ENCODE data around the gene CASS4.

CASS4 gene

GRCh38 chr20:56453352-56453751 lies 41.3 kb downstream of the CASS4 start:
- no peaks in the 10 kb centered on the region for H3K4me1 ChIP-seq (ENCODE audit: control insufficient read depth in 1 of 2, insufficient read depth in 2 of 2, low read length in 2 of 2)
- H3K27me3 ChIP-seq (ENCODE audit: control insufficient read depth in 1 of 2, insufficient read depth in 2 of 2, low read length in 2 of 2) = no peaks in the 10 kb centered on the region
- H3K4me3 ChIP-seq (ENCODE audit: low read depth in 1 of 2, low read length in 2 of 2) = no peak overlapping the region
- peaks cover 0 to 4% of the 10 kb centered on the region in 2 donors for H3K36me3 ChIP-seq (ENCODE audit: control insufficient read depth in 1 of 2, insufficient read depth in 2 of 2, low read length in 2 of 2)
- no peaks in the 10 kb centered on the region for H3K9me3 ChIP-seq (ENCODE audit: control insufficient read depth in 1 of 2, low read length in 2 of 2)
- no peak overlapping the region for H3K9ac ChIP-seq (ENCODE audit: low read depth in 1 of 2, low read length in 2 of 2)
- no peak overlapping the region for H3K27ac ChIP-seq (ENCODE audit: low read depth, low read length)

GRCh38 chr20:56454754-56455153 lies 42.7 kb downstream of the CASS4 start:
- Histone ChIP-seq H3K27me3 (ENCODE audit: control insufficient read depth in 1 of 2, insufficient read depth in 2 of 2, low read length in 2 of 2) (no peaks in the 10 kb centered on the region), H3K27ac (ENCODE audit: low read depth, low read length) (no peak overlapping the region)

GRCh38 chr20:56458206-56458821 lies 46.3 kb downstream of the CASS4 start:
- H3K36me3 ChIP-seq (ENCODE audit: control insufficient read depth in 1 of 2, insufficient read depth in 2 of 2, low read length in 2 of 2) = no peaks in the 10 kb centered on the region
- no peak overlapping the region for H3K4me3 ChIP-seq (ENCODE audit: low read depth in 1 of 2, low read length in 2 of 2)
- no peaks in the 10 kb centered on the region for H3K4me1 ChIP-seq (ENCODE audit: control insufficient read depth in 1 of 2, insufficient read depth in 2 of 2, low read length in 2 of 2)
- H3K27ac ChIP-seq (ENCODE audit: low read depth, low read length) = no peak overlapping the region
- H3K9ac ChIP-seq (ENCODE audit: low read depth in 1 of 2, low read length in 2 of 2) = no peak overlapping the region
- no peaks in the 10 kb centered on the region for H3K27me3 ChIP-seq (ENCODE audit: control insufficient read depth in 1 of 2, insufficient read depth in 2 of 2, low read length in 2 of 2)
- H3K9me3 ChIP-seq (ENCODE audit: control insufficient read depth in 1 of 2, low read length in 2 of 2) = no peaks in the 10 kb centered on the region

More at GRCh38 chr20:56454754-56455153, 42.7 kb downstream of the CASS4 start:
- Histone ChIP-seq H3K4me1 (ENCODE audit: control insufficient read depth in 1 of 2, insufficient read depth in 2 of 2, low read length in 2 of 2) (no peaks in the 10 kb centered on the region), H3K9ac (ENCODE audit: low read depth in 1 of 2, low read length in 2 of 2) (no peak overlapping the region), H3K9me3 (ENCODE audit: control insufficient read depth in 1 of 2, low read length in 2 of 2) (no peaks in the 10 kb centered on the region), H3K4me3 (ENCODE audit: low read depth in 1 of 2, low read length in 2 of 2) (no peak overlapping the region), H3K36me3 (ENCODE audit: control insufficient read depth in 1 of 2, insufficient read depth in 2 of 2, low read length in 2 of 2) (peaks cover 0 to 4% of the 10 kb centered on the region in 2 donors)

GRCh38 chr20:56460459-56460858 lies 48.4 kb downstream of the CASS4 start:
- H3K9ac ChIP-seq (ENCODE audit: low read depth in 1 of 2, low read length in 2 of 2) = no peak overlapping the region
- no peaks in the 10 kb centered on the region for H3K27me3 ChIP-seq (ENCODE audit: control insufficient read depth in 1 of 2, insufficient read depth in 2 of 2, low read length in 2 of 2)
- H3K4me3 ChIP-seq (ENCODE audit: low read depth in 1 of 2, low read length in 2 of 2) = no peak overlapping the region
- no peaks in the 10 kb centered on the region for H3K4me1 ChIP-seq (ENCODE audit: control insufficient read depth in 1 of 2, insufficient read depth in 2 of 2, low read length in 2 of 2)
- no peaks in the 10 kb centered on the region for H3K36me3 ChIP-seq (ENCODE audit: control insufficient read depth in 1 of 2, insufficient read depth in 2 of 2, low read length in 2 of 2)
- H3K9me3 ChIP-seq (ENCODE audit: control insufficient read depth in 1 of 2, low read length in 2 of 2) = no peaks in the 10 kb centered on the region
- H3K27ac ChIP-seq (ENCODE audit: low read depth, low read length) = no peak overlapping the region

GRCh38 chr20:56461576-56461975 lies 49.5 kb downstream of the CASS4 start:
- no peak overlapping the region for H3K4me3 ChIP-seq (ENCODE audit: low read depth in 1 of 2, low read length in 2 of 2)
- no peak overlapping the region for H3K9ac ChIP-seq (ENCODE audit: low read depth in 1 of 2, low read length in 2 of 2)
- no peaks in the 10 kb centered on the region for H3K36me3 ChIP-seq (ENCODE audit: control insufficient read depth in 1 of 2, insufficient read depth in 2 of 2, low read length in 2 of 2)
- no peak overlapping the region for H3K27ac ChIP-seq (ENCODE audit: low read depth, low read length)
- H3K27me3 ChIP-seq (ENCODE audit: control insufficient read depth in 1 of 2, insufficient read depth in 2 of 2, low read length in 2 of 2) = no peaks in the 10 kb centered on the region
- H3K4me1 ChIP-seq (ENCODE audit: control insufficient read depth in 1 of 2, insufficient read depth in 2 of 2, low read length in 2 of 2) = no peaks in the 10 kb centered on the region
- H3K9me3 ChIP-seq (ENCODE audit: control insufficient read depth in 1 of 2, low read length in 2 of 2) = no peaks in the 10 kb centered on the region

- Histone ChIP-seq H3K9ac (ENCODE audit: low read depth in 1 of 2, low read length in 2 of 2) (no peak overlapping the region), H3K4me3 (ENCODE audit: low read depth in 1 of 2, low read length in 2 of 2) (no peak overlapping the region), H3K36me3 (ENCODE audit: control insufficient read depth in 1 of 2, insufficient read depth in 2 of 2, low read length in 2 of 2) (no peaks in the 10 kb centered on the region), H3K27me3 (ENCODE audit: control insufficient read depth in 1 of 2, insufficient read depth in 2 of 2, low read length in 2 of 2) (no peaks in the 10 kb centered on the region), H3K9me3 (ENCODE audit: control insufficient read depth in 1 of 2, low read length in 2 of 2) (no peaks in the 10 kb centered on the region), H3K4me1 (ENCODE audit: control insufficient read depth in 1 of 2, insufficient read depth in 2 of 2, low read length in 2 of 2) (peaks cover 0 to 5% of the 10 kb centered on the region in 2 donors), H3K27ac (ENCODE audit: low read depth, low read length) (no peak overlapping the region)
Measured at GRCh38 chr20:56463428-56463827, 51.4 kb downstream of the CASS4 start.

GRCh38 chr20:56465997-56466396 lies 53.9 kb downstream of the CASS4 start:
- H3K27ac ChIP-seq (ENCODE audit: low read depth, low read length) = no peak overlapping the region
- H3K9ac ChIP-seq (ENCODE audit: low read depth in 1 of 2, low read length in 2 of 2) = no peak overlapping the region

GRCh38 chr20:56467968-56468315 lies 55.9 kb downstream of the CASS4 start:
- peak overlapping the region; percentile 96 to 97 for H3K4me3 ChIP-seq (ENCODE audit: low read depth in 1 of 2, low read length in 2 of 2)
- H3K36me3 ChIP-seq (ENCODE audit: control insufficient read depth in 1 of 2, insufficient read depth in 2 of 2, low read length in 2 of 2) = peaks cover 0 to 3% of the 10 kb centered on the region in 2 donors
- peak overlapping the region; percentile 13 to 95 for H3K9ac ChIP-seq (ENCODE audit: low read depth in 1 of 2, low read length in 2 of 2)
- H3K27me3 ChIP-seq (ENCODE audit: control insufficient read depth in 1 of 2, insufficient read depth in 2 of 2, low read length in 2 of 2) = no peaks in the 10 kb centered on the region
- H3K9me3 ChIP-seq (ENCODE audit: control insufficient read depth in 1 of 2, low read length in 2 of 2) = no peaks in the 10 kb centered on the region
- H3K4me1 ChIP-seq (ENCODE audit: control insufficient read depth in 1 of 2, insufficient read depth in 2 of 2, low read length in 2 of 2) = peaks cover 12 to 22% of the 10 kb centered on the region in 2 donors
- H3K27ac ChIP-seq (ENCODE audit: low read depth, low read length) = no peak overlapping the region

More at GRCh38 chr20:56465997-56466396, 53.9 kb downstream of the CASS4 start:
- H3K36me3 ChIP-seq (ENCODE audit: control insufficient read depth in 1 of 2, insufficient read depth in 2 of 2, low read length in 2 of 2) = no peaks in the 10 kb centered on the region
- H3K9me3 ChIP-seq (ENCODE audit: control insufficient read depth in 1 of 2, low read length in 2 of 2) = no peaks in the 10 kb centered on the region
- no peak overlapping the region for H3K4me3 ChIP-seq (ENCODE audit: low read depth in 1 of 2, low read length in 2 of 2)
- peaks cover 12 to 22% of the 10 kb centered on the region in 2 donors for H3K4me1 ChIP-seq (ENCODE audit: control insufficient read depth in 1 of 2, insufficient read depth in 2 of 2, low read length in 2 of 2)
- no peaks in the 10 kb centered on the region for H3K27me3 ChIP-seq (ENCODE audit: control insufficient read depth in 1 of 2, insufficient read depth in 2 of 2, low read length in 2 of 2)

GRCh38 chr20:56468316-56469076 lies 56.4 kb downstream of the CASS4 start, which contains the start of gene RTF2:
Gene RTF2 (plus strand): TSS chr20:56468627. CDS start chr20:56468698, 71 bp downstream.
- Histone ChIP-seq H3K36me3 (ENCODE audit: control insufficient read depth in 1 of 2, insufficient read depth in 2 of 2, low read length in 2 of 2) (peaks cover 4 to 9% of the 10 kb centered on the region in 2 donors), H3K27me3 (ENCODE audit: control insufficient read depth in 1 of 2, insufficient read depth in 2 of 2, low read length in 2 of 2) (no peaks in the 10 kb centered on the region), H3K9ac (ENCODE audit: low read depth in 1 of 2, low read length in 2 of 2) (peak within 1 kb of the TSS; percentile 85 to 95), H3K9me3 (ENCODE audit: control insufficient read depth in 1 of 2, low read length in 2 of 2) (no peaks in the 10 kb centered on the region), H3K4me3 (ENCODE audit: low read depth in 1 of 2, low read length in 2 of 2) (peak within 1 kb of the TSS; percentile 96 to 97), H3K27ac (ENCODE audit: low read depth, low read length) (peak within 1 kb of the TSS; percentile 16), H3K4me1 (ENCODE audit: control insufficient read depth in 1 of 2, insufficient read depth in 2 of 2, low read length in 2 of 2) (peaks cover 12 to 22% of the 10 kb centered on the region in 2 donors)

GRCh38 chr20:56469077-56469449 lies 57.0 kb downstream of the CASS4 start:
- Histone ChIP-seq H3K9ac (ENCODE audit: low read depth in 1 of 2, low read length in 2 of 2) (peak overlapping the region; percentile 85 to 95), H3K36me3 (ENCODE audit: control insufficient read depth in 1 of 2, insufficient read depth in 2 of 2, low read length in 2 of 2) (peaks cover 7 to 14% of the 10 kb centered on the region in 2 donors), H3K4me3 (ENCODE audit: low read depth in 1 of 2, low read length in 2 of 2) (peak overlapping the region; percentile 96 to 97), H3K27me3 (ENCODE audit: control insufficient read depth in 1 of 2, insufficient read depth in 2 of 2, low read length in 2 of 2) (no peaks in the 10 kb centered on the region), H3K4me1 (ENCODE audit: control insufficient read depth in 1 of 2, insufficient read depth in 2 of 2, low read length in 2 of 2) (peaks cover 12 to 22% of the 10 kb centered on the region in 2 donors), H3K27ac (ENCODE audit: low read depth, low read length) (no peak overlapping the region), H3K9me3 (ENCODE audit: control insufficient read depth in 1 of 2, low read length in 2 of 2) (no peaks in the 10 kb centered on the region)

Measured in duodenal mucosa (tissue), 2 donors.